Neural progenitor cell (in vitro differentiated cells): Measurements from ENCODE around the gene CYB5D1. TPM values are rescaled to one million over a fixed set of nuclear protein-coding genes. Genes with fewer than 3 reads are reported as not detected.
A peak's percentile ranks its signal among the peaks of the same experiment; 100 is the strongest.

Experiments used
- DNase-seq: peaks from one replicate; pipeline ENCODE4 v3.0.0-alpha.2; 2016; ENCODE audit warnings: low spot score
- H2AFZ ChIP-seq: fragments of 200-600 bp; sonication (generic); replicated peaks from 2 replicates; pipeline ENCODE4 v1.6.1; 2016; ENCODE audit warnings: antibody characterized with exemption
- H3F3A ChIP-seq: fragments of 200-600 bp; sonication (generic); 2 replicates; pipeline ENCODE4 v1.6.1; 2016; ENCODE audit warnings: antibody characterized with exemption, low read depth
- H3K27ac ChIP-seq: fragments of 200-600 bp; sonication (generic); 2 replicates; pipeline ENCODE4 v1.5.1; 2016; ENCODE audit warnings: mild to moderate bottlenecking
- H3K27me3 ChIP-seq: fragments of 200-600 bp; sonication (generic); 2 replicates; pipeline ENCODE4 v1.6.1; 2016; ENCODE audit warnings: mild to moderate bottlenecking, moderate library complexity
- H3K36me3 ChIP-seq: fragments of 200-600 bp; sonication (generic); 2 replicates; pipeline ENCODE4 v1.5.1; 2016
- H3K4me1 ChIP-seq: fragments of 200-600 bp; sonication (generic); 2 replicates; pipeline ENCODE4 v1.6.1; 2016; ENCODE audit warnings: mixed run types
- H3K4me2 ChIP-seq: fragments of 200-600 bp; sonication (generic); 2 replicates; pipeline ENCODE4 v1.6.1; 2016
- H3K4me3 ChIP-seq: fragments of 200-600 bp; sonication (generic); 2 replicates; pipeline ENCODE4 v1.5.1; 2016
- H3K79me2 ChIP-seq: fragments of 200-600 bp; sonication (generic); 2 replicates; pipeline ENCODE4 v1.6.1; 2016; ENCODE audit warnings: low read depth
- H3K9ac ChIP-seq: fragments of 200-600 bp; sonication (generic); 2 replicates; pipeline ENCODE4 v1.6.1; 2016
- H3K9me3 ChIP-seq: fragments of 200-600 bp; sonication (generic); 2 replicates; pipeline ENCODE4 v1.5.1; 2016; ENCODE audit warnings: low read depth
- H4K20me1 ChIP-seq: fragments of 200-600 bp; sonication (generic); 2 replicates; pipeline ENCODE4 v1.6.1; 2016; ENCODE audit warnings: low read depth
- H3K27ac Mint-ChIP-seq: 3 replicates; pipeline ENCODE4 v1.8.0; 2021; ENCODE audit warnings: mixed read lengths
- H3K27me3 Mint-ChIP-seq: 2 replicates; pipeline ENCODE4 v1.8.0; 2022; ENCODE audit warnings: low read depth, mild to moderate bottlenecking, inconsistent platforms, moderate library complexity, mixed read lengths; ENCODE audit not compliant: insufficient read depth
- H3K36me3 Mint-ChIP-seq: 3 replicates; pipeline ENCODE4 v1.8.0; 2021; ENCODE audit warnings: mixed read lengths
- H3K4me1 Mint-ChIP-seq: 3 replicates; pipeline ENCODE4 v1.8.0; 2021; ENCODE audit warnings: mixed read lengths
- H3K4me3 Mint-ChIP-seq: 3 replicates; pipeline ENCODE4 v1.8.0; 2021; ENCODE audit warnings: mild to moderate bottlenecking, moderate library complexity, mixed read lengths
- H3K9me3 Mint-ChIP-seq: 3 replicates; pipeline ENCODE4 v1.8.0; 2020; ENCODE audit warnings: mixed read lengths
- CTCF ChIP-seq: fragments of 200-600 bp; sonication (generic); IDR thresholded peaks from 2 replicates; pipeline ENCODE4 v1.5.1; 2017; ENCODE audit warnings: antibody characterized with exemption, mild to moderate bottlenecking
- EZH2 ChIP-seq: fragments of 200-600 bp; sonication (generic); IDR thresholded peaks from 2 replicates; pipeline ENCODE4 v1.6.1; 2017; ENCODE audit warnings: antibody characterized with exemption, mild to moderate bottlenecking, moderate library complexity
- EZH2phosphoT487 ChIP-seq: fragments of 200-600 bp; sonication (generic); IDR thresholded peaks from 2 replicates; pipeline ENCODE4 v1.6.1; 2017; ENCODE audit warnings: antibody characterized with exemption
- total RNA-seq: library from RNA; depleted of rRNA; stranded (reverse); fragments of >200 nt; gene quantifications from 2 replicates; pipeline ENCODE4 v1.2.3, GENCODE V29; 2015; ENCODE audit warnings: low replicate concordance

Gene CYB5D1
- total RNA-seq, 1 donor from 2014 or later: 12.9 TPM

GRCh38 chr17:7846063-7846735 lies 11.6 kb upstream of the CYB5D1 start:
- H3K27ac Mint-ChIP-seq: no peak overlapping the region
- peaks cover 98% of the 10 kb centered on the region for H4K20me1 ChIP-seq
- H3K4me1 ChIP-seq: peaks cover 6% of the 10 kb centered on the region
- peaks cover 39% of the 10 kb centered on the region for H3K79me2 ChIP-seq
- H3K4me2 ChIP-seq: no peak overlapping the region
- H3K27me3 ChIP-seq: no peaks in the 10 kb centered on the region
- H2AFZ ChIP-seq: no peak overlapping the region
- no peak for DNase-seq
- peaks cover 20% of the 10 kb centered on the region for H3K4me1 Mint-ChIP-seq
- no peak overlapping the region for H3K27ac ChIP-seq
- H3F3A ChIP-seq: peaks cover 49% of the 10 kb centered on the region
- TF ChIP-seq EZH2: no peak
- TF ChIP-seq CTCF: no peak
- no peak for TF ChIP-seq EZH2phosphoT487
- H3K9me3 Mint-ChIP-seq: no peaks in the 10 kb centered on the region
- H3K27me3 Mint-ChIP-seq: peaks cover 9% of the 10 kb centered on the region
- no peaks in the 10 kb centered on the region for H3K9me3 ChIP-seq
- peak overlapping the region; percentile 73 for H3K4me3 Mint-ChIP-seq
- H3K36me3 ChIP-seq: no peaks in the 10 kb centered on the region
- peaks cover 19% of the 10 kb centered on the region for H3K36me3 Mint-ChIP-seq
- no peak overlapping the region for H3K9ac ChIP-seq
- H3K4me3 ChIP-seq: no peak overlapping the region

- no peak for DNase-seq
These were observed 10.8 kb upstream of the CYB5D1 start for GRCh38 chr17:7846765-7847661.

GRCh38 chr17:7848131-7848579 lies 9.6 kb upstream of the CYB5D1 start:
- no peaks in the 10 kb centered on the region for H3K9me3 ChIP-seq

More at GRCh38 chr17:7846765-7847661, 10.8 kb upstream of the CYB5D1 start:
- no peak overlapping the region for H3K4me2 ChIP-seq
- Mint-ChIP-seq H3K36me3 (peaks cover 19% of the 10 kb centered on the region), H3K27me3 (peaks cover 12% of the 10 kb centered on the region), H3K4me1 (peaks cover 20% of the 10 kb centered on the region), H3K9me3 (no peaks in the 10 kb centered on the region), H3K4me3 (no peak overlapping the region), H3K27ac (no peak overlapping the region)
- peaks cover 48% of the 10 kb centered on the region for H3F3A ChIP-seq
- H3K4me3 ChIP-seq: no peak overlapping the region
- no peaks in the 10 kb centered on the region for H3K36me3 ChIP-seq
- H2AFZ ChIP-seq: no peak overlapping the region
- H4K20me1 ChIP-seq: peaks cover 97% of the 10 kb centered on the region
- H3K9ac ChIP-seq: no peak overlapping the region
- H3K27ac ChIP-seq: no peak overlapping the region
- TF ChIP-seq EZH2 (no peak), CTCF (no peak), EZH2phosphoT487 (no peak)
- H3K27me3 ChIP-seq: peaks cover under 1% of the 10 kb centered on the region
- H3K9me3 ChIP-seq: no peaks in the 10 kb centered on the region
- peaks cover 35% of the 10 kb centered on the region for H3K79me2 ChIP-seq
- H3K4me1 ChIP-seq: peaks cover 6% of the 10 kb centered on the region

More at GRCh38 chr17:7848131-7848579, 9.6 kb upstream of the CYB5D1 start:
- Mint-ChIP-seq H3K4me3 (no peak overlapping the region), H3K4me1 (peaks cover 20% of the 10 kb centered on the region), H3K36me3 (peaks cover 23% of the 10 kb centered on the region), H3K27ac (no peak overlapping the region), H3K27me3 (peaks cover 8% of the 10 kb centered on the region), H3K9me3 (no peaks in the 10 kb centered on the region)
- H3K27ac ChIP-seq: no peak overlapping the region
- H3K27me3 ChIP-seq: peaks cover 12% of the 10 kb centered on the region
- H3K4me2 ChIP-seq: no peak overlapping the region
- no peak overlapping the region for H2AFZ ChIP-seq
- TF ChIP-seq CTCF (no peak), EZH2 (no peak), EZH2phosphoT487 (no peak)
- H3K4me1 ChIP-seq: peaks cover 11% of the 10 kb centered on the region
- H4K20me1 ChIP-seq: peaks cover 99% of the 10 kb centered on the region
- H3K36me3 ChIP-seq: peaks cover 9% of the 10 kb centered on the region
- no peak for DNase-seq
- no peak overlapping the region for H3K4me3 ChIP-seq
- peaks cover 51% of the 10 kb centered on the region for H3F3A ChIP-seq
- peaks cover 26% of the 10 kb centered on the region for H3K79me2 ChIP-seq
- H3K9ac ChIP-seq: no peak overlapping the region
